ENCODE results near the gene TMEM171.

- TF ChIP-seq POLR2AphosphoS5 (IDR thresholded peaks at IDR 0.05; ENCODE audit: low read depth, low read length) (no peak), POLR2A (IDR thresholded peaks at IDR 0.05; ENCODE audit: low read depth, low read length) (no peak), TAF1 (IDR thresholded peaks at IDR 0.05; ENCODE audit: low read depth, low read length) (no peak), POU2F2 (IDR thresholded peaks at IDR 0.05; ENCODE audit: low read depth, low read length) (no peak)
These were observed 16.0 kb upstream of the TMEM171 start for GRCh38 chr5:73104326-73104725.

Data from GM12891 (cell line).